ENCODE results near the gene SUN1. TPM values are rescaled to one million over a fixed set of nuclear protein-coding genes. Genes with fewer than 3 reads are reported as not detected.
A peak's percentile ranks its signal among the peaks of the same experiment; 100 is the strongest.

Gene SUN1
- total RNA-seq, 4 donors from 2014 or later: 139 to 624 (median 446) TPM

GRCh38 chr7:831596-832166, 595 bp upstream of the SUN1 start:
- H3K9me3 ChIP-seq: no peaks in the 10 kb centered on the region
- peak overlapping the region; percentile 13 for H3K4me3 ChIP-seq
- H3K4me1 ChIP-seq: peaks cover 31 to 34% of the 10 kb centered on the region in 2 donors
- peak overlapping the region; percentile 86 to 99 for H3K27ac ChIP-seq
- intact Hi-C loops (cut with DNase I; ENCODE audit: low total_unique reads): no loop called here
- peak; percentile 36 to 66 for TF ChIP-seq POLR2A (IDR thresholded peaks at IDR 0.05)
- no peak for TF ChIP-seq CTCF (IDR thresholded peaks at IDR 0.05)
- DNase-seq: peak in 1 of 2 donors; percentile 73
- H3K36me3 ChIP-seq: no peaks in the 10 kb centered on the region
- H3K27me3 ChIP-seq: no peaks in the 10 kb centered on the region

GRCh38 chr7:832968-833424, 720 bp downstream of the SUN1 start:
- DNase-seq: no peak
- Histone ChIP-seq H3K4me1 (peaks cover 35 to 39% of the 10 kb centered on the region in 2 donors), H3K27ac (peak overlapping the region; percentile 86 to 99), H3K9me3 (no peaks in the 10 kb centered on the region), H3K36me3 (no peaks in the 10 kb centered on the region), H3K4me3 (no peak overlapping the region), H3K27me3 (no peaks in the 10 kb centered on the region)
- intact Hi-C loops (cut with DNase I; ENCODE audit: low total_unique reads): no loop called here
- TF ChIP-seq POLR2A (IDR thresholded peaks at IDR 0.05): no peak
- TF ChIP-seq CTCF (IDR thresholded peaks at IDR 0.05): no peak

GRCh38 chr7:833601-834258, 1.5 kb downstream of the SUN1 start:
- no peaks in the 10 kb centered on the region for H3K36me3 ChIP-seq
- no peaks in the 10 kb centered on the region for H3K9me3 ChIP-seq
- H3K27me3 ChIP-seq: no peaks in the 10 kb centered on the region
- no peak for DNase-seq
- H3K4me3 ChIP-seq: no peak overlapping the region
- intact Hi-C loops (cut with DNase I; ENCODE audit: low total_unique reads): no loop called here
- peaks cover 35 to 39% of the 10 kb centered on the region in 2 donors for H3K4me1 ChIP-seq
- H3K27ac ChIP-seq: peak overlapping the region; percentile 86 to 99
- TF ChIP-seq POLR2A (IDR thresholded peaks at IDR 0.05) (no peak), CTCF (IDR thresholded peaks at IDR 0.05) (no peak)

- Histone ChIP-seq H3K4me3 (no peak overlapping the region), H3K4me1 (peaks cover 35 to 39% of the 10 kb centered on the region in 2 donors), H3K27ac (peak overlapping the region; percentile 86 to 99), H3K9me3 (no peaks in the 10 kb centered on the region), H3K27me3 (no peaks in the 10 kb centered on the region), H3K36me3 (no peaks in the 10 kb centered on the region)
- no peak for DNase-seq
- intact Hi-C loops (cut with DNase I; ENCODE audit: low total_unique reads): no loop called here
- TF ChIP-seq POLR2A (IDR thresholded peaks at IDR 0.05) (no peak), CTCF (IDR thresholded peaks at IDR 0.05) (no peak)
Measured at GRCh38 chr7:834277-834676, 2.0 kb downstream of the SUN1 start.

- no peaks in the 10 kb centered on the region for H3K36me3 ChIP-seq
- H3K9me3 ChIP-seq: no peaks in the 10 kb centered on the region
- no peaks in the 10 kb centered on the region for H3K27me3 ChIP-seq
- H3K4me1 ChIP-seq: peaks cover 29 to 36% of the 10 kb centered on the region in 2 donors
- intact Hi-C loops (cut with DNase I; ENCODE audit: low total_unique reads): no loop called here
- no peak overlapping the region for H3K4me3 ChIP-seq
- no peak for DNase-seq
- no peak for TF ChIP-seq POLR2A (IDR thresholded peaks at IDR 0.05)
- TF ChIP-seq CTCF (IDR thresholded peaks at IDR 0.05): no peak
- peak overlapping the region; percentile 86 to 99 for H3K27ac ChIP-seq
Measured at GRCh38 chr7:835021-835420, 2.7 kb downstream of the SUN1 start.

Data from uterus (tissue), 4 donors.